ENCODE measurements around the gene RNASE13.

RNASE13 gene

GRCh38 chr14:21034707-21035106 is at the start of gene RNASE13:
RNASE13 (minus strand) TSS chr14:21034807; CDS start chr14:21034288, 519 bp downstream.
- DNase-seq (ENCODE audit: low read depth): no peak
- TF ChIP-seq, protein P1, sequence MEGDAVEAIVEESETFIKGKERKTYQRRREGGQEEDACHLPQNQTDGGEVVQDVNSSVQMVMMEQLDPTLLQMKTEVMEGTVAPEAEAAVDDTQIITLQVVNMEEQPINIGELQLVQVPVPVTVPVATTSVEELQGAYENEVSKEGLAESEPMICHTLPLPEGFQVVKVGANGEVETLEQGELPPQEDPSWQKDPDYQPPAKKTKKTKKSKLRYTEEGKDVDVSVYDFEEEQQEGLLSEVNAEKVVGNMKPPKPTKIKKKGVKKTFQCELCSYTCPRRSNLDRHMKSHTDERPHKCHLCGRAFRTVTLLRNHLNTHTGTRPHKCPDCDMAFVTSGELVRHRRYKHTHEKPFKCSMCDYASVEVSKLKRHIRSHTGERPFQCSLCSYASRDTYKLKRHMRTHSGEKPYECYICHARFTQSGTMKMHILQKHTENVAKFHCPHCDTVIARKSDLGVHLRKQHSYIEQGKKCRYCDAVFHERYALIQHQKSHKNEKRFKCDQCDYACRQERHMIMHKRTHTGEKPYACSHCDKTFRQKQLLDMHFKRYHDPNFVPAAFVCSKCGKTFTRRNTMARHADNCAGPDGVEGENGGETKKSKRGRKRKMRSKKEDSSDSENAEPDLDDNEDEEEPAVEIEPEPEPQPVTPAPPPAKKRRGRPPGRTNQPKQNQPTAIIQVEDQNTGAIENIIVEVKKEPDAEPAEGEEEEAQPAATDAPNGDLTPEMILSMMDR (conservative IDR thresholded peaks at IDR 0.05; ENCODE audit: low read length): no peak

GRCh38 chr14:21084396-21084795 is 49.8 kb upstream of the RNASE13 start:
- no peak for DNase-seq (ENCODE audit: low read depth)
- TF ChIP-seq, protein P1 (conservative IDR thresholded peaks at IDR 0.05; ENCODE audit: low read length): no peak
- H3K4me3 ChIP-seq (ENCODE audit: low read length): no peak overlapping the region

More at GRCh38 chr14:21034707-21035106, at the start of gene RNASE13:
- no peak within 1 kb of the TSS for H3K4me3 ChIP-seq (ENCODE audit: low read length)

DNA sequence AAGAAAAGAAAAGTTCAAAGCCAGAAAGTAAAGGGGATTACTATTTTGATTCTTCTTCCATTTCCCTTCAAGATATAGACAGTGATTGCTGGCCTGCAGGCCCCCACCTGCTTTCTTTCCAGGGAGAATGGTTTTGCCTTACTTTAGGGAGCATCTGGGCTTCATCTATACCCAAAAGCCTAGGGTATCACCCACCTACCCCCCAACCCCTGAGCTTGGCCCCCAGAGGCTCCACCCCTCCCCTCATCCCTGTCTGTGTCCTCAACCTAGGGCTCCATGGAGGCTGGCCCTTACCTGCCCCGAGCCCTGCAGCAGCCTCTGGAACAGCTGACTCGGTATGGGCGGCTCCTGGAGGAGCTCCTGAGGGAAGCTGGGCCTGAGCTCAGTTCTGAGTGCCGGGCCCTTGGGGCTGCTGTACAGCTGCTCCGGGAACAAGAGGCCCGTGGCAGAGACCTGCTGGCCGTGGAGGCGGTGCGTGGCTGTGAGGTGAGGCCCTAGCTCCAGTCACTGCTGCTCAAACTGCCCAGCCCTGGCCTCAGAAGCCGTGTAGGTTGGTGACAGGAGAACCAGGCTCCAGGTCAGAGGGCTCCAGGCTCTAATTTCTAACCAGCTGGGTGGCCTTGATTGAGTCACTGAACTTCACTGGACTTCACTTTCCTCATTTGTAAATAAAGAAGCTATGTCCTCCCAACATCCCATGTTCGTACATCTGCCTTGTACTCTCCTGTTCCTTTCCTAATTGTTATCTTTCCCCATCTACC is 49.1 kb upstream of the RNASE13 start:
- TF ChIP-seq, protein P1 (conservative IDR thresholded peaks at IDR 0.05; ENCODE audit: low read length): no peak
- H3K4me3 ChIP-seq (ENCODE audit: low read length): no peak overlapping the region
- DNase-seq (ENCODE audit: low read depth): no peak

DNA sequence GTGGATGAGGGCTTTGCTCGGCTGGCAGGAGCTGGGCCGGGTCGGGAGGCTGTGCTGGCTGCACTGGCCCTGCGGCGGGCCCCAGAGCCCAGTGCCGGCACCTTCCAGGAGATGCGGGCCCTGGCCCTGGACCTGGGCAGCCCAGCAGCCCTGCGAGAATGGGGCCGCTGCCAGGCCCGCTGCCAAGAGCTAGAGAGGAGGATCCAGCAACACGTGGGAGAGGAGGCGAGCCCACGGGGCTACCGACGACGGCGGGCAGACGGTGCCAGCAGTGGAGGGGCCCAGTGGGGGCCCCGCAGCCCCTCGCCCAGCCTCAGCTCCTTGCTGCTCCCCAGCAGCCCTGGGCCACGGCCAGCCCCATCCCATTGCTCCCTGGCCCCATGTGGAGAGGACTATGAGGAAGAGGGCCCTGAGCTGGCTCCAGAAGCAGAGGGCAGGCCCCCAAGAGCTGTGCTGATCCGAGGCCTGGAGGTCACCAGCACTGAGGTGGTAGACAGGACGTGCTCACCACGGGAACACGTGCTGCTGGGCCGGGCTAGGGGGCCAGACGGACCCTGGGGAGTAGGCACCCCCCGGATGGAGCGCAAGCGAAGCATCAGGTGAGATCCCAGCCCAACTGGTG is 47.0 kb upstream of the RNASE13 start:
- TF ChIP-seq, protein P1 (conservative IDR thresholded peaks at IDR 0.05; ENCODE audit: low read length): no peak
- no peak overlapping the region for H3K4me3 ChIP-seq (ENCODE audit: low read length)
- no peak for DNase-seq (ENCODE audit: low read depth)

- TF ChIP-seq, protein P1 (conservative IDR thresholded peaks at IDR 0.05; ENCODE audit: low read length): no peak
- no peak overlapping the region for H3K4me3 ChIP-seq (ENCODE audit: low read length)
- no peak for DNase-seq (ENCODE audit: low read depth)
Observed at GRCh38 chr14:21078726-21079125, 44.1 kb upstream of the RNASE13 start.

GRCh38 chr14:21078287-21078686 is 43.7 kb upstream of the RNASE13 start:
- DNase-seq (ENCODE audit: low read depth): no peak
- no peak overlapping the region for H3K4me3 ChIP-seq (ENCODE audit: low read length)
- TF ChIP-seq, protein P1 (conservative IDR thresholded peaks at IDR 0.05; ENCODE audit: low read length): no peak

DNA sequence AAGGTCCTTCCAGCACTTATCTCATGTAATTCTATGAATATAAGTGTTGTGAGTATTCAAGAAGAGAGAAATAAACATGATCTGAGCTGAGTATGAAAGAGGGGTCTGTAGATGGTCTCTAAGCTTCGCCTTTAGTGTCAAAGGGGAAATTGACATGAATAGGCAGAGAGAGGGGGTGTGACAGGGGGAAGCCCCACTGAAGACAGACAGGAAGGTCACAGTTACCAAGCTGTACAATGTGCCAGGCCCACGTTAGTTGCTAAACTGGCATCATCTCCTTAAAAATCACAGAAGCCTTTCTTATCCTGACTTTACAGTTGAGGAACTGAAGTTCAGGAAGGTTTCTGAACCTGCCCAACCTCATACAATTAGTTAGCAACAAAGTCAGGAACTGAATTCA is 43.1 kb upstream of the RNASE13 start:
- H3K4me3 ChIP-seq (ENCODE audit: low read length): no peak overlapping the region
- TF ChIP-seq, protein P1 (conservative IDR thresholded peaks at IDR 0.05; ENCODE audit: low read length): no peak
- no peak for DNase-seq (ENCODE audit: low read depth)

Measured in AG10803 (cell line).